Measurements from ENCODE around the gene DDIT3. TPM values are rescaled to one million over a fixed set of nuclear protein-coding genes. Genes with fewer than 3 reads are reported as not detected.

DDIT3 gene
- total and polyA plus RNA-seq, 4 donors = 31.0 to 74.7 (median 51.4) TPM

DNA sequence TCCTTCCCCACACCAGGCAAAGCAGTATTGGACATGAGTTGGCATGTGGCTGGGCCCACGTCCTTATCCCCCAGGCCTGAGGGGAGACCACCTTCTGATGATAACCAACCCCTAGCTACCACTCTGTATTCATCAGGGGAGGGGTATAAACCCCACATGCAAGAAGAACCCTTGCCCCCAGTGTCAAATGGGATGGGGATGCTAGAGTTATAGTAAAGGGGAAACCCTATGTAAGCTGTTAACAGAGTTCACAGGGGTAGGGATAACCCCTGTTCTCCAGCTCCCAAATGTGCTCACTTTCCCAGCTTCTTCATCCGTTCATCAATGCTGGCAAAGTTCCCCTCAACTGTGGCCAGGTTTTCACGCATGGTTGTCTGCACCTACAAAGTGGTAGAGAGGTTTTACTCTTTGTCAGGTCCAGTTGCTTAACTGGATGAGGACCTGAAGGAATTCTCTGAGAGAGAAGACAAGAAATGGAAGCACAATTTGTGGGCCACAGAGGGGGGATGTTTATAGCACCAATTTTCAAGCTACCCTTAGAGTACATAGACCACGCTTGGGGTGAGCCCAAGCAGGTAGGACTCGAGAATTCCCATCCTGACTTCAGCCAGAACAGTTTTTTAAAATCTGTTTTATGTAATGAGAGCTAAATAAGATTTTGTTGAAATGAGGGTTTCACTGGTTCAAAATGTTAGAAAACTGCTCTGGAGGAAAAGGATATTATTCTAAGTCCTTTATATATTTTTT, 10.3 kb upstream of the DDIT3 start:
- no peak for DNase-seq
- no peak overlapping the region for H3K4me3 ChIP-seq
- H3K4me1 ChIP-seq (ENCODE audit: control insufficient read depth in 5 of 5, insufficient read depth in 5 of 5, low read length in 5 of 5) = no peaks in the 10 kb centered on the region
- TF ChIP-seq, protein P1, sequence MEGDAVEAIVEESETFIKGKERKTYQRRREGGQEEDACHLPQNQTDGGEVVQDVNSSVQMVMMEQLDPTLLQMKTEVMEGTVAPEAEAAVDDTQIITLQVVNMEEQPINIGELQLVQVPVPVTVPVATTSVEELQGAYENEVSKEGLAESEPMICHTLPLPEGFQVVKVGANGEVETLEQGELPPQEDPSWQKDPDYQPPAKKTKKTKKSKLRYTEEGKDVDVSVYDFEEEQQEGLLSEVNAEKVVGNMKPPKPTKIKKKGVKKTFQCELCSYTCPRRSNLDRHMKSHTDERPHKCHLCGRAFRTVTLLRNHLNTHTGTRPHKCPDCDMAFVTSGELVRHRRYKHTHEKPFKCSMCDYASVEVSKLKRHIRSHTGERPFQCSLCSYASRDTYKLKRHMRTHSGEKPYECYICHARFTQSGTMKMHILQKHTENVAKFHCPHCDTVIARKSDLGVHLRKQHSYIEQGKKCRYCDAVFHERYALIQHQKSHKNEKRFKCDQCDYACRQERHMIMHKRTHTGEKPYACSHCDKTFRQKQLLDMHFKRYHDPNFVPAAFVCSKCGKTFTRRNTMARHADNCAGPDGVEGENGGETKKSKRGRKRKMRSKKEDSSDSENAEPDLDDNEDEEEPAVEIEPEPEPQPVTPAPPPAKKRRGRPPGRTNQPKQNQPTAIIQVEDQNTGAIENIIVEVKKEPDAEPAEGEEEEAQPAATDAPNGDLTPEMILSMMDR (IDR thresholded peaks at IDR 0.05; ENCODE audit: control extremely low read depth, extremely low read depth) = no peak
- H3K36me3 ChIP-seq (ENCODE audit: control insufficient read depth in 4 of 4, insufficient read depth in 4 of 4, low read length in 4 of 4) = peaks cover 42 to 77% (median 54%) of the 10 kb centered on the region in 4 donors
- no peak for ATAC-seq (ENCODE audit: insufficient read depth, low FRiP score)
- 89 to 94% methylated on average over 5 of the region's 5 CpGs for WGBS, 2 donors
- H3K27me3 ChIP-seq (ENCODE audit: control insufficient read depth in 3 of 3, insufficient read depth in 3 of 3, low read length in 2 of 3) = no peaks in the 10 kb centered on the region
- no peak overlapping the region for H3K27ac ChIP-seq (ENCODE audit: low read depth in 1 of 2, low read length in 1 of 2)
- H3K9me3 ChIP-seq (ENCODE audit: control insufficient read depth in 4 of 4, insufficient read depth in 3 of 4, low read length in 3 of 4) = no peaks in the 10 kb centered on the region
- no peak overlapping the region for H3K9ac ChIP-seq (ENCODE audit: insufficient read depth in 1 of 2, low read length in 2 of 2)

DNA sequence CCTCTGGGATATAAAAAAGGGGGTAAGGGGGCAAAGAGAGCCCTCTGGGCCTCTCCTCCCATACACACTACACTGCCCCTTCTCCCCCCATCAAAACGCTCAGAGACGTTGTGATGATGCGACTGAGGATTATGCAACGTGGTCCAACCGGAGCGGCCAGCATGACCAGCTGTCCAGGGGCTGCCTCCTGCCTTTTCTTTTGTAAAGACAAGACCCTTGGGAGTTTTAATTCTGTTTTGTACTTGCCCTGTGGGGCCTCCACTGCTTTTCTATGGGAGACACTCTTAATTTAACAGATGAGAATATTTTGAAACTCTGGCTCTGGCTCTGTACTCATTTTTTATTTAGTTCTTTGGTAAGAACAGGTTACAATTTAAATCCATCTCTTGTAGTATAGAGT, 9.5 kb upstream of the DDIT3 start:
- Histone ChIP-seq H3K27ac (ENCODE audit: low read depth in 1 of 2, low read length in 1 of 2) (no peak overlapping the region), H3K9ac (ENCODE audit: insufficient read depth in 1 of 2, low read length in 2 of 2) (no peak overlapping the region), H3K27me3 (ENCODE audit: control insufficient read depth in 3 of 3, insufficient read depth in 3 of 3, low read length in 2 of 3) (no peaks in the 10 kb centered on the region), H3K36me3 (ENCODE audit: control insufficient read depth in 4 of 4, insufficient read depth in 4 of 4, low read length in 4 of 4) (peaks cover 45 to 78% (median 52%) of the 10 kb centered on the region in 4 donors), H3K9me3 (ENCODE audit: control insufficient read depth in 4 of 4, insufficient read depth in 3 of 4, low read length in 3 of 4) (no peaks in the 10 kb centered on the region), H3K4me1 (ENCODE audit: control insufficient read depth in 5 of 5, insufficient read depth in 5 of 5, low read length in 5 of 5) (peaks cover 0 to 2% (median 0%) of the 10 kb centered on the region in 5 donors), H3K4me3 (no peak overlapping the region)
- DNase-seq (no peak), ATAC-seq (ENCODE audit: insufficient read depth, low FRiP score) (no peak)
- WGBS, 2 donors = 56 to 68% methylated on average over 6 of the region's 6 CpGs
- TF ChIP-seq, protein P1 (IDR thresholded peaks at IDR 0.05; ENCODE audit: control extremely low read depth, extremely low read depth) = no peak

DNA sequence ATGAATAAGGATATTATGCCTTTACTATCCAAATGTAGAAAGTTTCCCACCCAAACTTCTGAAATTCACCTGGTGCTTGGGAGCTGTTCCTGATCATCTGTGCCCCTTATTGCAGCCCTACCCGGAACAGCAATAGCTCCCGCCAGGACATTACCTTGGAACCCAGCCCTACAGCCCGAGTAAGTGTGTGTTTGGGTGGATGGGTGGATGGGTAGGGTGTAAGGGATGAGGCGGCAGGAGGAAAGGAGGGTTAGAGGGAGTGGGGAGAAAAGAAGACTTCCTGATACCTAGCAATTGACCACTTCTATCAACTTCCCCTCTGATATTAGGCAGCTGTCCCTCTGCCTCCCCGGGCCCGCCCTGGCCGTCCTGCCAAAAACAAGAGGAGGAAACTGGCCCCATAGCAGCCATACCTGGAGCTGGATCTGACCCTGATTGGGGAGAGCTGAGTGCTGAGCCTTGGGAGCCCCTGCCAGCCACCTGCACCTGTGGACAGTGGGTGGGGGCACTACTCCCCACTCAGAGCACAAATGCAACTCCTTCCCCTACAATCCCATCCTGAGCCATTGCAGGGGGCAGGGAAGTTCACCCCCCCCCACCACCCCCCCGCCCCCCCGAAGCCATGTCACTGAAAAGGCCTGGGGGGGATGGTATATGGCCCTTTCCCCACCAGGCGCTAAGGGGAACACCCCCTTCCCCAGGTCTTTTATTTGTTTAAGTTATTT, 8.7 kb upstream of the DDIT3 start:
- Histone ChIP-seq H3K4me1 (ENCODE audit: control insufficient read depth in 5 of 5, insufficient read depth in 5 of 5, low read length in 5 of 5) (peaks cover 0 to 10% (median 6%) of the 10 kb centered on the region in 5 donors), H3K4me3 (no peak overlapping the region), H3K27ac (ENCODE audit: low read depth in 1 of 2, low read length in 1 of 2) (no peak overlapping the region), H3K36me3 (ENCODE audit: control insufficient read depth in 4 of 4, insufficient read depth in 4 of 4, low read length in 4 of 4) (peaks cover 40 to 78% (median 48%) of the 10 kb centered on the region in 4 donors), H3K27me3 (ENCODE audit: control insufficient read depth in 3 of 3, insufficient read depth in 3 of 3, low read length in 2 of 3) (no peaks in the 10 kb centered on the region), H3K9me3 (ENCODE audit: control insufficient read depth in 4 of 4, insufficient read depth in 3 of 4, low read length in 3 of 4) (no peaks in the 10 kb centered on the region), H3K9ac (ENCODE audit: insufficient read depth in 1 of 2, low read length in 2 of 2) (no peak overlapping the region)
- 79 to 83% methylated on average over 10 of the region's 10 CpGs for WGBS, 2 donors
- TF ChIP-seq, protein P1 (IDR thresholded peaks at IDR 0.05; ENCODE audit: control extremely low read depth, extremely low read depth) = no peak
- DNase-seq (no peak), ATAC-seq (ENCODE audit: insufficient read depth, low FRiP score) (no peak)

Data from lung (tissue), 12 donors.